Esophagus squamous epithelium (tissue), 5 donors: ENCODE measurements around the gene GRIK3. TPM values are rescaled to one million over a fixed set of nuclear protein-coding genes. Genes with fewer than 3 reads are reported as not detected.

Experiments used
- DNase-seq: peaks from one replicate; lab custom pipeline; 2025; lab: John Stamatoyannopoulos, UW
- H3K27ac ChIP-seq, 4 donors: fragments of 200-600 bp; sonication (generic); one replicate each; pipeline ENCODE4 v1.5.1; 2016 to 2019; ENCODE audit warnings: mild to moderate bottlenecking in 1 of 4
- H3K27me3 ChIP-seq, 4 donors: fragments of 200-600 bp; sonication (generic); 1 replicate in 3 of 4; 2 replicates in 1 of 4; pipeline versions ENCODE4 v1.5.1 to v1.6.0; 2017 to 2021; ENCODE audit warnings: antibody characterized with exemption in 1 of 4
- H3K36me3 ChIP-seq, 3 donors: fragments of 200-600 bp; sonication (generic); one replicate each; pipeline ENCODE4 v1.5.1; 2016 to 2019
- H3K4me1 ChIP-seq, 3 donors: fragments of 200-600 bp; sonication (generic); one replicate each; pipeline ENCODE4 v1.5.1; 2017 to 2019
- H3K4me3 ChIP-seq, 4 donors: fragments of 200-600 bp; sonication (generic); 1 replicate in 3 of 4; 2 replicates in 1 of 4; pipeline ENCODE4 v1.5.1; 2016 to 2019; ENCODE audit warnings: mild to moderate bottlenecking in 2 of 4, moderate library complexity in 1 of 4
- H3K9me3 ChIP-seq, 3 donors: fragments of 200-600 bp; sonication (generic); one replicate each; pipeline ENCODE4 v1.5.1; 2016 to 2019
- CTCF ChIP-seq, 6 experiments: fragments of 450-650 bp in 4 of 6; fragments of 200-600 bp in 2 of 6; sonication (generic) in 2 of 6; IDR thresholded peaks; one replicate each; pipeline ENCODE4 v1.5.1; 2016 to 2019; ENCODE audit warnings: antibody characterized with exemption in 6 of 6, mild to moderate bottlenecking in 4 of 6, moderate library complexity in 4 of 6
- POLR2A ChIP-seq, 4 donors: fragments of 450-650 bp; IDR thresholded peaks; one replicate each; pipeline ENCODE4 v1.6.1; 2017; ENCODE audit warnings: antibody characterized with exemption in 4 of 4, mild to moderate bottlenecking in 4 of 4, moderate library complexity in 3 of 4
- WGBS, 2 donors: methylation state at CpG; one replicate each; pipeline ENCODE4 v1.1.5; 2018; 5-methylcytosine and 5-hydroxymethylcytosine counted together
- intact Hi-C: fragments of 100-400 bp; cut with DNase I; formaldehyde crosslinking; loops from one replicate; pipeline ENCODE4 v1.15.0; 2022
- total RNA-seq, 4 donors: library from RNA; depleted of rRNA; stranded (reverse); fragments of >200 nt; gene quantifications; one replicate each; pipeline ENCODE4 v1.1.0, GENCODE V29; 2016
- donor health status: DM: yes; HTN: yes; CAD: no.

Gene GRIK3
- total RNA-seq, 4 donors from 2014 or later = 0.11 to 0.38 (median 0.21) TPM; not detected in 1

- intact Hi-C loops = no loop called here
- Histone ChIP-seq H3K4me3 (no peak overlapping the region), H3K9me3 (no peaks in the 10 kb centered on the region), H3K27ac (no peak overlapping the region), H3K36me3 (no peaks in the 10 kb centered on the region), H3K4me1 (no peaks in the 10 kb centered on the region), H3K27me3 (peaks cover 0 to 32% (median 0%) of the 10 kb centered on the region in 4 donors)
- WGBS, 2 donors = 49 to 51% methylated on average over 8 to 9 of the region's 11 CpGs
- TF ChIP-seq POLR2A (IDR thresholded peaks at IDR 0.05) = no peak
- DNase-seq = no peak
Measured at GRCh38 chr1:36922593-36923426, 111.5 kb downstream of the GRIK3 start.

- intact Hi-C loops = no loop called here
- no peak for TF ChIP-seq POLR2A (IDR thresholded peaks at IDR 0.05)
- TF ChIP-seq CTCF (IDR thresholded peaks at IDR 0.05) = no peak
- H3K4me3 ChIP-seq = no peak overlapping the region
Measured at GRCh38 chr1:36922071-36922470, 112.2 kb downstream of the GRIK3 start.

GRCh38 chr1:36920801-36921405 lies 113.4 kb downstream of the GRIK3 start:
- Histone ChIP-seq H3K27ac (no peak overlapping the region), H3K27me3 (peaks cover 0 to 32% (median 0%) of the 10 kb centered on the region in 4 donors), H3K36me3 (no peaks in the 10 kb centered on the region), H3K9me3 (no peaks in the 10 kb centered on the region), H3K4me1 (no peaks in the 10 kb centered on the region), H3K4me3 (no peak overlapping the region)
- no peak for TF ChIP-seq CTCF (IDR thresholded peaks at IDR 0.05)
- no peak for TF ChIP-seq POLR2A (IDR thresholded peaks at IDR 0.05)
- intact Hi-C loops = no loop called here
- 57 to 92% methylated on average over 3 to 4 of the region's 6 CpGs for WGBS, 2 donors
- DNase-seq = no peak

More at GRCh38 chr1:36922071-36922470, 112.2 kb downstream of the GRIK3 start:
- DNase-seq = no peak
- H3K9me3 ChIP-seq = no peaks in the 10 kb centered on the region
- peaks cover 0 to 32% (median 0%) of the 10 kb centered on the region in 4 donors for H3K27me3 ChIP-seq
- no peaks in the 10 kb centered on the region for H3K4me1 ChIP-seq
- WGBS, 2 donors = 27% methylated on average over 2 of the region's 5 CpGs; no CpG with 5 or more reads in 1 of the 2 donors
- no peak overlapping the region for H3K27ac ChIP-seq
- no peaks in the 10 kb centered on the region for H3K36me3 ChIP-seq

GRCh38 chr1:36920371-36920770 lies 113.9 kb downstream of the GRIK3 start:
- TF ChIP-seq POLR2A (IDR thresholded peaks at IDR 0.05) (no peak), CTCF (IDR thresholded peaks at IDR 0.05) (no peak)
- DNase-seq = no peak
- no peaks in the 10 kb centered on the region for H3K36me3 ChIP-seq
- no peaks in the 10 kb centered on the region for H3K4me1 ChIP-seq
- WGBS, 2 donors = 54 to 100% methylated on average over 2 of the region's 3 CpGs
- no peak overlapping the region for H3K27ac ChIP-seq
- peaks cover 0 to 32% (median 0%) of the 10 kb centered on the region in 4 donors for H3K27me3 ChIP-seq
- no peaks in the 10 kb centered on the region for H3K9me3 ChIP-seq
- no peak overlapping the region for H3K4me3 ChIP-seq
- intact Hi-C loops = no loop called here

GRCh38 chr1:36919491-36920145 lies 114.7 kb downstream of the GRIK3 start:
- TF ChIP-seq CTCF (IDR thresholded peaks at IDR 0.05) = no peak
- TF ChIP-seq POLR2A (IDR thresholded peaks at IDR 0.05) = no peak
- Histone ChIP-seq H3K27me3 (peaks cover 0 to 32% (median 0%) of the 10 kb centered on the region in 4 donors), H3K36me3 (no peaks in the 10 kb centered on the region), H3K4me3 (no peak overlapping the region), H3K9me3 (no peaks in the 10 kb centered on the region), H3K4me1 (no peaks in the 10 kb centered on the region), H3K27ac (no peak overlapping the region)
- no peak for DNase-seq
- WGBS, 2 donors = 50 to 64% methylated on average over 5 to 7 of the region's 9 CpGs
- intact Hi-C loops = no loop called here
